Measurements from ENCODE around the gene HEPACAM2.

DNA sequence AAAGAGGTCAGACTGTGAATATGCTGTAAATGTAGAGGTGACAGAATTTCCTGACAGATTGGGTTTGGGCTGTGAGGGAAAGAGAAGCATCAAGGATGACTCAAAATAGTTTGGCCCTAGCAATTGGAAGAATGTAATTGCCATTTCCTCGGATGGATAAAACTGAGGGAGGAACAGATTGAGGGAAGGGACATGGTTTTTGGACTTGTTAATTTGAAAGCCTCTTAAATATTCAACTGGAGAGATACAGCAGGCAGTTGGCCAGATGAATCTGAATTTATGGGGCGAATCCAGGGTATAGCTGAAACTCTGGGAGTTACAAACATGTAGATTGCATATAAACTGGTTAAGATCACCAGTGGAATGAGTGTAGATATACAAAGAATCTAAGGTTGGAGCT lies 9.3 kb upstream of the HEPACAM2 start:
- TF ChIP-seq POLR2AphosphoS5 (IDR thresholded peaks at IDR 0.05; ENCODE audit: low read depth, low read length) (no peak), SIN3A (IDR thresholded peaks at IDR 0.05; ENCODE audit: borderline replicate concordance, insufficient read depth, low read length) (no peak), TAF1 (IDR thresholded peaks at IDR 0.05; ENCODE audit: borderline replicate concordance, insufficient read depth, low read length) (no peak), FOXP2 (optimal IDR thresholded peaks at IDR 0.05; ENCODE audit: borderline replicate concordance, extremely low read depth, extremely low read length, insufficient read depth) (no peak)
- TF ChIP-seq, protein P1, sequence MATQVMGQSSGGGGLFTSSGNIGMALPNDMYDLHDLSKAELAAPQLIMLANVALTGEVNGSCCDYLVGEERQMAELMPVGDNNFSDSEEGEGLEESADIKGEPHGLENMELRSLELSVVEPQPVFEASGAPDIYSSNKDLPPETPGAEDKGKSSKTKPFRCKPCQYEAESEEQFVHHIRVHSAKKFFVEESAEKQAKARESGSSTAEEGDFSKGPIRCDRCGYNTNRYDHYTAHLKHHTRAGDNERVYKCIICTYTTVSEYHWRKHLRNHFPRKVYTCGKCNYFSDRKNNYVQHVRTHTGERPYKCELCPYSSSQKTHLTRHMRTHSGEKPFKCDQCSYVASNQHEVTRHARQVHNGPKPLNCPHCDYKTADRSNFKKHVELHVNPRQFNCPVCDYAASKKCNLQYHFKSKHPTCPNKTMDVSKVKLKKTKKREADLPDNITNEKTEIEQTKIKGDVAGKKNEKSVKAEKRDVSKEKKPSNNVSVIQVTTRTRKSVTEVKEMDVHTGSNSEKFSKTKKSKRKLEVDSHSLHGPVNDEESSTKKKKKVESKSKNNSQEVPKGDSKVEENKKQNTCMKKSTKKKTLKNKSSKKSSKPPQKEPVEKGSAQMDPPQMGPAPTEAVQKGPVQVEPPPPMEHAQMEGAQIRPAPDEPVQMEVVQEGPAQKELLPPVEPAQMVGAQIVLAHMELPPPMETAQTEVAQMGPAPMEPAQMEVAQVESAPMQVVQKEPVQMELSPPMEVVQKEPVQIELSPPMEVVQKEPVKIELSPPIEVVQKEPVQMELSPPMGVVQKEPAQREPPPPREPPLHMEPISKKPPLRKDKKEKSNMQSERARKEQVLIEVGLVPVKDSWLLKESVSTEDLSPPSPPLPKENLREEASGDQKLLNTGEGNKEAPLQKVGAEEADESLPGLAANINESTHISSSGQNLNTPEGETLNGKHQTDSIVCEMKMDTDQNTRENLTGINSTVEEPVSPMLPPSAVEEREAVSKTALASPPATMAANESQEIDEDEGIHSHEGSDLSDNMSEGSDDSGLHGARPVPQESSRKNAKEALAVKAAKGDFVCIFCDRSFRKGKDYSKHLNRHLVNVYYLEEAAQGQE (IDR thresholded peaks at IDR 0.05; ENCODE audit: insufficient read depth in 1 of 2, low read depth in 2 of 2, low read length in 2 of 2), result no peak

Data from PFSK-1 (cell line).